GM10266 (cell line): ENCODE data around the gene SFT2D2.
A peak's percentile ranks its signal among the peaks of the same experiment; 100 is the strongest.
"Not testable (repeated sequence)": the region's sequence is repeated elsewhere in the genome, so short reads cannot be mapped to it uniquely, and the experiment has no call there.

Source experiments
- DNase-seq: peaks from one replicate; pipeline ENCODE4 v3.0.0; 2012; ENCODE audit errors: extremely low spot score
- TF ChIP-seq, protein P1 (sequence below): IDR thresholded peaks from 2 replicates; pipeline ENCODE4 v1.5.1; 2012; ENCODE audit warnings: mild to moderate bottlenecking, low read depth; ENCODE audit not compliant: control insufficient read depth, insufficient read depth; ENCODE audit errors: missing control alignments

The SFT2D2 gene

GRCh38 chr1:168225476-168226190 is at the start of gene SFT2D2:
TSS of gene SFT2D2 (plus strand) at chr1:168226004. CDS start at chr1:168226080, 76 bp downstream.
- TF ChIP-seq, protein P1, sequence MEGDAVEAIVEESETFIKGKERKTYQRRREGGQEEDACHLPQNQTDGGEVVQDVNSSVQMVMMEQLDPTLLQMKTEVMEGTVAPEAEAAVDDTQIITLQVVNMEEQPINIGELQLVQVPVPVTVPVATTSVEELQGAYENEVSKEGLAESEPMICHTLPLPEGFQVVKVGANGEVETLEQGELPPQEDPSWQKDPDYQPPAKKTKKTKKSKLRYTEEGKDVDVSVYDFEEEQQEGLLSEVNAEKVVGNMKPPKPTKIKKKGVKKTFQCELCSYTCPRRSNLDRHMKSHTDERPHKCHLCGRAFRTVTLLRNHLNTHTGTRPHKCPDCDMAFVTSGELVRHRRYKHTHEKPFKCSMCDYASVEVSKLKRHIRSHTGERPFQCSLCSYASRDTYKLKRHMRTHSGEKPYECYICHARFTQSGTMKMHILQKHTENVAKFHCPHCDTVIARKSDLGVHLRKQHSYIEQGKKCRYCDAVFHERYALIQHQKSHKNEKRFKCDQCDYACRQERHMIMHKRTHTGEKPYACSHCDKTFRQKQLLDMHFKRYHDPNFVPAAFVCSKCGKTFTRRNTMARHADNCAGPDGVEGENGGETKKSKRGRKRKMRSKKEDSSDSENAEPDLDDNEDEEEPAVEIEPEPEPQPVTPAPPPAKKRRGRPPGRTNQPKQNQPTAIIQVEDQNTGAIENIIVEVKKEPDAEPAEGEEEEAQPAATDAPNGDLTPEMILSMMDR: no peak
- DNase-seq: peak; percentile 91

GRCh38 chr1:168178227-168178637 is 47.6 kb upstream of the SFT2D2 start:
- DNase-seq: no peak
- TF ChIP-seq, protein P1: no peak

DNA sequence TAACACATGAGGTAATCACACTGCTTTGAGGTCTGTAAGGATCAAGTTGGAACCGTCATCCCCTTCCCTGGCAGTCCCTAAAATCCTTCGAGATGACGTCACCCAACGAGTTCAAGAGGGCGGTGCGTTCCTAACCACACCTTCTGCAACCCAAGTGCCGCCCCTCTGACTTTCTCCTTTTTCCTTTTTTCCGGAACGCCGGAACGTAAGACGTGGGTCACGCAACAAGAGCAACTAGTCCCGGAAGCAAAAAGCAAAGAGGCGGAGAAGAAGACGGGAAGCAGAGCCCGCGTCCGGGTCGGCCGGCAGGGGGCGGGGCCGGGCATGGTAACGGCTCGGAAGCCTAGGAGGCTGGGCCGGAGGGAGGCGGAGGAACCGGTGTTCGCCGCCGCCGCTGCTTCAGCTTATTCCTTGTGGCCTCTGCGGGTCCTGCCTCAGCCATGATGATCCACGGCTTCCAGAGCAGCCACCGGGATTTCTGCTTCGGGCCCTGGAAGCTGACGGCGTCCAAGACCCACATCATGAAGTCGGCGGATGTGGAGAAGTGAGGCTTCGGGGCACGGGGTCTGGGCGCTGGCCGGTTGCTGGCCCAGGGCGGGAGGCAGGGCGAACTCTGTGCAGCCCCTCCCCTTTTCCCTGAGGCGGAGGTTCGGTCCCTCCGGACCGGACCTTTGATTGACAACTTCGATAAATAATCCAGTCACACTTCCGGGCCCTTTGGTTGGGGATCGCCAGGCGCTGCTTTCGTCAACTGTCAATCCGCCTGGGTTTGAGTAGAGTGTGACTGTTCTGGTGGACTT is 47.0 kb upstream of the SFT2D2 start, which contains the start of gene TIPRL:
TSS of gene TIPRL (plus strand) at position 325 of the 800 bp plus-strand sequence. CDS start at position 441, 116 bp downstream.
- peak; percentile 85 for DNase-seq
- TF ChIP-seq, protein P1: peak; percentile 74

DNA sequence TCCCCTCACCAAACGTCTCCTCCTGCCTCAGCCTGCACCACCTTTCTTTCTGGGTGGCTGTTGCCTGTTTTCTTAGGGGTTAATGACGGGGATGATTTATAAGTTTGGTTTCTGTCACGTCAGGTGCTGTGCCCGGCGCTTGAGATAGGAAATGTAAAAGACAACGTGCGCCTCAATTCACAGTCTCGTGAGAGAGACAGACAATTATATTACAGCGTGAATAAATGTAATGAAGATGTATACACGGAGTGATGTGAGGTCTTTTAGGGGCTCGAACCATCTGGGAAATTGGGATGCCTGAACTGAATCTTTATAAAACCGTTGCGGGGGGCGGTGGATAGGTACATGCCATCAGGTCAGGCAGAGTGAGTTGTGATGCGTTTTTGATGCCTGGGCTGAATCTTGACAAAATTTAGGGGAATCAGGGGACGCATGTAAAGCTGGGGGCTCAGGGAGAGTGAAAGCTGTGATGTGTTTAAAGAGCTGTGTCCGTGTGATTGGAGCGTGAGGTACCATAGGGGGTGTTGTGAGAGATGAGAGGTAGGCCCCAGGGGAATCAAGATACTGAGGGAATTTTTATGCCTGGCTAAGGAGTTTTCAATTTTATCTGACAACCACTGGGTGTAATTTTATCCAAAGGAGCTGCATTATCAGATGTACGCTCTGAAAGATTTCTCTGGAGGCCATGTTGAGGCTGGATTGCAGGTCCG is 46.2 kb upstream of the SFT2D2 start:
- TF ChIP-seq, protein P1: no peak
- peak; percentile 34 for DNase-seq

DNA sequence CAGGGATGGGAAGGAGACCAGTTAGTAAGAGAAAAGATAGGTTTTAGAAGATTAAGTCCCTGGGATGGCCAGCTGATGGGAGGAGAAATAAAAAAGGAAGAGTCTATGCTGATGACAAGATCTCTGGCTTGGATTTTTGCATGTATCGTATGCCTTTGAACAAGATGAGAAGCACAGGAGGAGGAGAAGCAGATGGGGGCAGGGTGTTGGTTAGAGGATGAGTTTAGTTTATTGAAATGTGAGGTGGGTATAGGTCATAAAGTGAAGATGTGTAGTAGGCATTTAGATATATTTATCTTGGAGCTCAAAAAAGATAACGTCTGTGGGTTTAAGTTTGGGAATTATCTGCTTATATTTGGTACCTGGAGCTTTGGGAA is 45.7 kb upstream of the SFT2D2 start:
- TF ChIP-seq, protein P1: no peak
- no peak for DNase-seq

DNA sequence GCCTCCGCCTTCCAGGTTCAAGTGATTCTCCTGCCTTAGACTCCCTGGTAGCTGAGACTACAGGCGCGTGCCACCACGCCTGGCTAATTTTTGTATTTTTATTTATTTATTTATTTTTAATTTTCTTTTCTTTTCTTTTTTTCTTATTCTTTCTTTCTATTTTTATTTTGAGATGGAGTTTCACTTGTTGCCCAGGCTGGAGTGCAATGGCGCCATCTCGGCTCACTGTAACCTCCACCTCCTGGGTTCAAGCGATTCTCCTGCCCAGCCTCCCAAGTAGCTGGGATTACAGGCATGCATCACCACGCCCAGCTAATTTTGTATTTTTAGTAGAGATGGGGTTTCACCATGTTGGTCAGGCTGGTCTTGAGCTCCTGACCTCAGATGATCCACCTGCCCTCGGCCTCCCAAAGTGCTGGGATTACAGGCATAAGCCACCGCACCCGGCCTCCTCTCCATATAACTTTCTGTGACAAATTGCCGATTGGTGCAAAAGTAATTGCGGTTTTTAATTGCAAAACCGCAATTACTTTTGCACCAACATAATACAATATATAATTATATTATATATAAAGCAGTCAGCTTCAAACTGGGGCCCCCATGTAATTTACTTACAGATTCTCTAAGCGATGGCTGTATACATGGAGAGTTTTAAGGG is 44.6 kb upstream of the SFT2D2 start:
- not testable (repeated sequence) for DNase-seq

GRCh38 chr1:168187177-168187576 is 38.6 kb upstream of the SFT2D2 start:
- no peak for DNase-seq
- TF ChIP-seq, protein P1: no peak
